CD4-positive, alpha-beta T cell treated with Interferon alpha-2 for 1 hour (primary cell): ENCODE measurements around the gene CC2D2B.
"Not testable (repeated sequence)": the region's sequence is repeated elsewhere in the genome, so short reads cannot be mapped to it uniquely, and the experiment has no call there.

Experiments used
- DNase-seq, 2 donors: peaks; one replicate each; pipeline ENCODE4 v3.0.0-alpha.2; 2020 to 2022

CC2D2B gene

GRCh38 chr10:95906677-95907455 lies 909 bp upstream of the CC2D2B start:
- DNase-seq = peak; percentile 5 to 25

DNA sequence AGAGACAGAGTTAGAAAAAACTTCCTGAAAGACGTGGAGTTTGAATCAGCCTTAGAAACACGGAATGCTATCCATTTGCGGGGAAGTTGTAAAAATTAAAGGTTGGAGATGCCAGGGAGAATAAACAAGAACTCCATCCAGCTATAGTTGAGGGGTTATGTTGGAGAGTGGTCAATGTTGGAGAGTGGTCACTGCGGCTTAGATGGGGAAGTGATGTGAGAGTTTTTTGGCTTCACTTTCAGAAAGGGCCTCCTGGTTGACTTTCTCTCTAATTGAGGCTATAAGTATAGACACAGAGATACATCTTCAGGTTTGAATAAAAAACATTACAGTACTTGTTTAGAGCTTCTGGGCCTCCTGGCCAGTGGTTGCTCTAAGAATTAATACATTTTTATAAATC lies 675 bp downstream of the CC2D2B start:
- DNase-seq = no peak

GRCh38 chr10:95909561-95909960 lies 1.8 kb downstream of the CC2D2B start:
- no peak for DNase-seq

- not testable (repeated sequence) for DNase-seq
These were observed 8.3 kb downstream of the CC2D2B start for GRCh38 chr10:95916039-95916438.

GRCh38 chr10:95920798-95921426 lies 13.1 kb downstream of the CC2D2B start:
- no peak for DNase-seq

DNA sequence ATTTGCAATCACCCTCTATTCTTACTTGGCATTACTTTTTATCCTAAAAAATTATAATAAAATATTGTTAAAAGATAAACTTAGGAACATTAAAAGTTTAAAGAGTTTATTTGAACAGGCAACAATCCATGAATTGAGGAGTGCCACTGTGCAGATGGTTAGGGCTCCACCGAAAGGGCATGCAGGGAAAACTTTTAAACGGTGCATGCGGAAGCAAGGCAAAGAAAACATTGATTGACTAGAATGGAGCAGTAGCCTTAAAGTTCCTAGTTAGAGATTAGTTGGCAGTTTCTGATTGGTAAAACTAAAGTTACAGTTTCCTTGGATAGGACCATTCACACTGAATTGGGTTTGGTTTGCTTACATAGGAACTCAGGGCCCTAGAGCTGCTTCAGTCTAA lies 17.3 kb downstream of the CC2D2B start:
- DNase-seq = no peak

DNA sequence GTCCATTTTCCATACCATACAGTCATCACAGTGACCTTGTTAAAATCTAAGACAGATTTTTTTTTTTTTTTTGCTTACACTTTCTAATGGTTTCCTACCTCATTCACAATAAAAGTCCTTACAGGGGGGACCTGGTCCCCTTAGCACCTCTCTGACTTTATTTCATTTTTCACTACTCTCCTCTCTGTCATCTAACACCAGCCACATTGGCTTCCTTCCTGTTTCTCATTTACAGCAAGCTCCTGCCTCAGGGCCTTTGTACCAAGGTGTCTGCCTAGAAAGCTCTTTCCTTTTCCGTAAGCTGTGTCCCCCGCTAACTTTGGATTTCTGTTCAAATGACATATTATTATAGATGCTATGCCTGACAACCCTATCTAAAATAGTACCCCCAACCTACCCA lies 27.7 kb downstream of the CC2D2B start:
- DNase-seq = no peak

GRCh38 chr10:95941115-95941514 lies 33.3 kb downstream of the CC2D2B start:
- no peak for DNase-seq

DNA sequence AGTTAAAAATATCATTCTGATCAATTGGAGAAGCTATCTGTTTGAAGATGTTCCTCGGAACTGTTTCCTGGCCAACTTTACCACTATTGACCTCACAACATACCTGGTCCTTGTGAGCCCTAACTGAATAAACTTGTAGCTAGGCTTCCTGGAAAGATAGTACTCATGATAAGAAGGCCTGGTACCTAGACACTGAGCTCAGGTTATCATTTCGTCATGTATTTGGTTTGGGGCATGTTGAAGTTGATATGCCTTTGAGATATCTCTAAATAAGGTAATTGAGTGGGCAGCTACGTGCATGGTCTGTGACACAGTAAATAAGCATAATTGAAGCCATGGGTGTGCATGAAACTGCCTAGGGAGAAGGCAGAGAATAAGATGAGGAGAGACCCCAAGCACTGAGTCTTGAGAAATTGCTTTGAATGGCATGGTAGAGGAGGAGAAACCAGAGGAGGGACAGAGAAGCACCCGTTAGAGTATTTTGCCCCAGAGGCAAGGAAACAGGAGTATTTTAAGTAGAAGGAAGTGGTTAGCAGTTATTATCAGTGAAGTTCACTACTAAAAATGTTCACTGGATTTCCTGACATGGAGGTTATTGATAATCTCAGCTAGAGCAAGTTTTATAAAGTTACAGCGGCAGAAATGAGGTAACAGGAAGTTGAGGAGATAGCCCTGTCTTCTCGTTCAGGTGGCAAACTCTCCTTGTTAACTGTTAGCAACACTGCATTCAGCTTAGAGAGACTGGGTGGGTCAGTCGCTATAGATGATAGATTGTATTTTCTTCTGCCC lies 55.6 kb downstream of the CC2D2B start:
- peak in 1 of 2 donors; percentile 14 for DNase-seq

DNA sequence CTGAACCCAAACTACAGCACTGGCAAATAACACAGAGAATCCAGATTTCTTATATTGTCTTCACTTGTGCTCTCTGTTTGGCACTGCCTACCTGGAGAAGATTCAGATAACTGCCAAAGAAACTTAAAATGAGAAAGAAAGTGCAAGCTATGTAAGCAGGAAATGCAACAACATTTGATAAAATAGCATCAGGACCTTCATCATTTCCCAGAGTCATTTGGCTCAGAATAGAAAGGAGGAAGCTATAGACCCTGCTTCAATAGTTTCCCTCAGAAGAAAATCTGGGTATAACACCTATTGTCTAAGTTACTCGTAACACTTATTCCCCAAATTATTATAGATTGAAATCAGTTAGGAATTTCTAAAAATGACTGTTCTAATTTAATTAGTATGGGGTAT lies 56.2 kb downstream of the CC2D2B start:
- DNase-seq = no peak

GRCh38 chr10:95964756-95965155 lies 57.0 kb downstream of the CC2D2B start:
- no peak for DNase-seq

DNA sequence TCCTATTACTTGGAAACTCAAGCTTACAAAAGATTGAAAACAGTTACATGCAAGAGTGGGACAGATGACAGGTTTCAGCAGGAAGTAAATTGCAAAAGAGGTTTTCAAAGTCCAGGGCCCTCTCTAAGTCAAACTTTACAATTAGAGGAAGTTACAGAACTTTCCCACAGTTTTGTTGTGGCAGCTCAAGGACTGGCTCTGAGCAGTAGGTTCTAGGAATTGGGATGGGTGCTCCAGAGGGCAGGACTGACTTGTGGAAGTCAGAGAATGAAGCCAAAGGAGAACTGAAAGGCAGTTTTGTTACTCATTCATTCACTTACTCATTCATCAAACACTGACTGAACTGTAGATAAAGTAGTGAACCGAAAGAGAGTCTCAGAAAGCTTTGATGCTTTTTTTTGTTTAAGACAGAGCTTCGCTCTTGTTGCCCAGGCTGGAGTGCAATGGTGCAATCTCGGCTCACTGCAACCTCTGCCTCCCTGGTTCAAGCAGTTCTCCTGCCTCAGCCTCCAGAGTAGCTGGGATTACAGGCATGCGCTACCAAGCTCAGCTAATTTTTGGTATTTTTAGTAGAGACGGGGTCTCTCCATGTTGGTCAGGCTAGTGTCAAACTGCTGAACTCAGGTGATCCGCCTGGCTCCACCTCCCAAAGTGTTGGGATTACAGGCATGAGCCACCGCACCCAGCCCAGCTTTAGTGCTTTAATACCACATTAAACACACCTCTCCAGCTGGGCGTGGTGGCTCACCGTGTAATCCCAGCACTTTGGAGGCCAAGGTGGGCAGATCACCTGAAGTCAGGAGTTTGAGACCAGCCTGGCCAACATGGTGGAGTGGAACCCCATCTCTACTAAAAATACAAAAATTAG lies 68.8 kb downstream of the CC2D2B start:
- DNase-seq = no peak

GRCh38 chr10:95982200-95982599 lies 74.4 kb downstream of the CC2D2B start:
- no peak for DNase-seq

DNA sequence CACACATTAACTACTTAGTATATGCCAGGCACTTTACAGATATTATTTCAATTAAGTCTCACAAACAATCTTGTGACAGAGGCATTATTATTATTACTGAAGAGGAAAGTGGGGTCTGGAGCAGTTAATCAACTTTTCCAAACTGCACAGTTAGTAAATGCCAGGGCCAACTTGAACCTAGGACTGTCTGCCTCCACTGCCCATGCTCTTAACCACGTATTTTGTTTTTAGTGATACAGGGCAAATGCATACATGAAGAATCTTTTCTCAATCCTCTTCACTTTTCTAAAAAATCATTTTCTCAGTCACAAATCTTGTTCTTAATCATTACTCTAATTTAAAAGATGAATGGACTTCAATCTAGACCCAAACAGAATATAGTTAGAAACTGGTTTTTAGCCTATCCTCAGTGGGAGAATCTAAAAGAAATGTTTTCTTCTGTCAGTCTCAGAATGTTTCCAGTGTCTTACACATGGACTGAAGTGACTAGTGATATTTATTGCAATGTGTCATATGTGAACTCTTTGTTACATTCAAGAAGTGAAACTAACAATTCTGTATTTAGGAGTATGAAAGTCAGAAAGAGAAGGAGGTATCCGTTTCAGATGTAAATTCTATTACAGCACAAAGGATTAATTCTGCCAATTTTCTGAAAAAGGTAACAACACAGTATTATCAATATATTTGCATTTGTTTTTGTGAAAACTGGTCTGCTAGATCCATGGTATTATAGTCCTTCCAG lies 80.1 kb downstream of the CC2D2B start:
- DNase-seq = no peak

- DNase-seq = no peak
These were observed 80.9 kb downstream of the CC2D2B start for GRCh38 chr10:95988702-95989101.

GRCh38 chr10:95994376-95994775 lies 86.6 kb downstream of the CC2D2B start:
- DNase-seq = not testable (repeated sequence)

GRCh38 chr10:95998255-95998784 lies 90.5 kb downstream of the CC2D2B start:
- DNase-seq = no peak

DNA sequence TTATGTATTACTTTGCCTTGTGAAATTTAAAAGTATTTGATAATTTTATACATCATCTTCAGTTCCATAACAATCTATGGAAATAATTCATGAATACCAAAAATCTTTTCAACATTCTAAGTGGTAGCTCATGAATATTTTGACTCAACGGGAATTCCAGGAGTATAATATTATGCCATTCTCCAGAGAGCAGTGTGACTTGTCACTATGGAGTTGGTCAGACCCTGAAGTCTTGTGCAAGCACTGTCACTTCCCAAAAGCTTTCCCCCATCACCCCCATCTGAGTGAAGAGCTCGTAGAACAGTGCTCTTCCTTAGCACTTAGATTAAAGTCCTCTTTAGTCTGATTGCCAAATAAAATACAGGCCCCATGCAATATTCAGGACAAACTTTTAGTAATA lies 106.2 kb downstream of the CC2D2B start:
- no peak for DNase-seq

DNA sequence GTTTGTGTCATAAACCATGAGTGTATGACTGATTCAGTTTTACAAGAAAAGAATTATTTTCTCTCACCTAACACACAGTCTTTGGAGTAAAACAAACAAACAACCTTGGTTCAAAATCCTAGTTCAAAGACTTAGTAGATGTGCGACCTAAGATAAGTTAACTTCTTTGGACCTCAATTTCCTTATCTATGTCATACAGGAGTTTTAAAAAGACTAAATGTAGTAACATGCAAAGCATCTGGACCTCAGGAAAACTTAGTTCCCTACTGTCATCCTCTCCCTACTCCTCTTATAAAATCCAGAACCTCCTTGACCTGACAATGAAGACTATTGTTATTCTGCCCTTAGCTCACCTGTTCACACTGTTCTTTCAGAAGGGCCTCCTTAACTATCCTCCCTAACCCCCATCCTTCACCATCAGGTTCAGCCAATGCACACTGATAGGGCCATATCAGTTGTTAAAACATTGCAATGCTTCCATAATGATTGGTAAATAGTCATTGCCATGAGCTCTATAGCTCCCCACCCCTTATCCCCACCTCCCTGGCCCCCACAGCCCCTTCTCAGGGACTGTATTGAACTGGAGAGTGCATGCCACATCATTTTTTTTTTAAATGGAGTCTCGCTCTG lies 106.8 kb downstream of the CC2D2B start:
- no peak for DNase-seq

DNA sequence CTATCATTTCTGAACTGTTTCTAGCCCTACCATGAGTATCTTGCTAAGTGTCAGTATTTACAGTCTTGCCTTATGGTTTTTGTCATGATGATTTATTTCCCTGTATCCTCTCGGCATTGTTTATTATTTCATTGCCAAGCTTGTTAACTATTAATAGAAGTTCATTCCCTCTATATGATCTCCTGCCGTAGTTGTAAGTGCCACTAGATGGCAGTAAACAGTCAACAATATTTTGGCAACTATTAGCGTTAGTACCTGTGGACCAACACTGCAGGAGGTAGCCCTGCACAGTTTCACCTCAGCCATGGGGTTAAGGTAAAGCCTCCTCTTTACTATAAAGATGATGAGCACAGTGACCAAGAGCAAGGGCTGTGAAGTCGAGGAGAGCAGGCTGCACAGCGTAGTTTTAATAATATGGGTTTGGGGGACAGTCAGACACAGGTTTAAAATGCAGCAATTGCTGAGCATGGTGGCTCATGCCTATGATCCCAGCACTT lies 109.5 kb downstream of the CC2D2B start:
- DNase-seq = peak; percentile 21 to 67

GRCh38 chr10:96021332-96021731 lies 113.6 kb downstream of the CC2D2B start:
- DNase-seq = no peak
